K562 (cell line): ENCODE results near the gene LRRC19. TPM values are rescaled to one million over a fixed set of nuclear protein-coding genes. Genes with fewer than 3 reads are reported as not detected.

Experiments
- ATAC-seq: fragments of 200-7000 bp; cut with Tn5 transposase; 3 replicates; pipeline ENCODE4 v1.9.1; 2020; ENCODE audit warnings: moderate library complexity
- BruUV-seq: library from RNA; stranded (reverse); fragments of 400-500 nt; replicated peaks from 2 replicates; lab custom pipeline; 2021; lab: Mats Ljungman, UMichigan
- CTCF ChIA-PET: fragments of 300-600 bp; formaldehyde crosslinking; extraction: SDS; loops from one replicate; lab custom pipeline; 2021; ENCODE audit warnings: low intra/inter-chr PET ratio; lab: Yijun Ruan, JAX
- POLR2A ChIA-PET: fragments of 300-600, 350-650 bp; sonication (Branson Sonifier 250); formaldehyde crosslinking; extraction: SDS; loops from one replicate; lab custom pipeline; 2021; ENCODE audit warnings: antibody characterized with exemption, inconsistent platforms; lab: Yijun Ruan, JAX
- DNase-seq, 4 experiments: peaks; one replicate each; pipeline versions ENCODE4 v3.0.0 to v3.0.0-alpha.2; 2011 to 2018; ENCODE audit warnings: low spot score in 3 of 4, mixed read lengths in 3 of 4; ENCODE audit errors: extremely low read depth in 1 of 4
- FAIRE-seq: peaks from 2 replicates; lab custom pipeline; 2011; peaks lifted over from hg19 to GRCh38; lab: Jason Lieb, UNC
- H2AFZ ChIP-seq: 2 replicates; pipeline ENCODE4 v1.6.0; 2011; ENCODE audit warnings: low read depth, low read length, control low read depth, inconsistent platforms
- H3K27ac ChIP-seq: fragments of 200-600 bp; 3 replicates; pipeline ENCODE4 v1.8.0; 2011; ENCODE audit warnings: low read depth, mild to moderate bottlenecking, control low read depth, inconsistent platforms, low read length, moderate library complexity, mixed read lengths; ENCODE audit errors: extremely low read depth
- H3K27me3 ChIP-seq, 2 experiments: fragments of 300-600 bp in 1 of 2; 2 replicates in 1 of 2; 3 replicates in 1 of 2; pipeline versions ENCODE4 v1.6.0 to v1.8.0; 2011; ENCODE audit warnings: inconsistent platforms in 2 of 2, low read length in 2 of 2, mild to moderate bottlenecking in 1 of 2, mixed read lengths in 1 of 2, moderate library complexity in 1 of 2; ENCODE audit not compliant: control insufficient read depth in 2 of 2, insufficient read depth in 2 of 2
- H3K36me3 ChIP-seq: fragments of 300-600 bp; 3 replicates; pipeline ENCODE4 v1.8.0; 2011; ENCODE audit warnings: mild to moderate bottlenecking, low read length, inconsistent platforms; ENCODE audit not compliant: control insufficient read depth, insufficient read depth
- H3K4me1 ChIP-seq, 2 experiments: fragments of 200-600 bp in 1 of 2; replicated peaks in 1 of 2; 2 replicates in 1 of 2; 3 replicates in 1 of 2; pipeline versions ENCODE4 v1.5.1 to v1.8.0; 2011; ENCODE audit warnings: inconsistent platforms in 2 of 2, low read length in 2 of 2, mild to moderate bottlenecking in 1 of 2, mixed read lengths in 1 of 2, moderate library complexity in 1 of 2; ENCODE audit not compliant: control insufficient read depth in 2 of 2, insufficient read depth in 2 of 2
- H3K4me2 ChIP-seq: 2 replicates; pipeline ENCODE4 v1.6.1; 2011; ENCODE audit warnings: low read length, control low read depth, inconsistent platforms, mixed read lengths; ENCODE audit not compliant: insufficient read depth
- H3K4me3 ChIP-seq: fragments of 200-600 bp; sonication (generic), shearing (Covaris generic); 2 replicates; pipeline ENCODE4 v1.5.1; 2016; ENCODE audit warnings: control low read depth, inconsistent platforms
- H3K79me2 ChIP-seq: fragments of 200-600 bp; 3 replicates; pipeline ENCODE4 v1.8.0; 2011; ENCODE audit warnings: low read length, inconsistent platforms; ENCODE audit not compliant: control insufficient read depth, insufficient read depth
- H3K9ac ChIP-seq, 2 experiments: 2 replicates each; pipeline versions ENCODE4 v1.6.0 to v1.6.1; 2011; ENCODE audit warnings: low read depth in 2 of 2, low read length in 2 of 2, control low read depth in 1 of 2, inconsistent platforms in 1 of 2, mild to moderate bottlenecking in 1 of 2, mixed read lengths in 1 of 2; ENCODE audit not compliant: insufficient read depth in 1 of 2
- H3K9me1 ChIP-seq: one replicate; pipeline ENCODE4 v1.6.0; 2011; ENCODE audit warnings: inconsistent platforms, mild to moderate bottlenecking, low read length, moderate library complexity; ENCODE audit not compliant: control insufficient read depth, insufficient read depth
- H3K9me3 ChIP-seq: replicated peaks from 2 replicates; pipeline ENCODE4 v1.5.1; 2011; ENCODE audit warnings: low read depth, low read length, inconsistent platforms; ENCODE audit not compliant: control insufficient read depth, insufficient read depth
- H4K20me1 ChIP-seq: replicated peaks from 2 replicates; pipeline ENCODE4 v1.6.1; 2011; ENCODE audit warnings: low read length, inconsistent platforms, mixed read lengths; ENCODE audit not compliant: control insufficient read depth, insufficient read depth
- NR4A1 ChIP-seq, 2 experiments: fragments of 250-450 bp in 1 of 2; fragments of 450-650 bp in 1 of 2; sonication (Bioruptor Pico) in 1 of 2; IDR thresholded peaks; 2 replicates each; pipeline versions ENCODE4 v1.4.0 to v1.6.1; 2016 to 2020; ENCODE audit warnings: mild to moderate bottlenecking in 2 of 2, missing compliant biosample characterization in 1 of 2, missing genetic modification characterization in 1 of 2, moderate library complexity in 1 of 2
- ZNF584 ChIP-seq: fragments of 200-800 bp; sonication (Bioruptor generic); IDR thresholded peaks from 2 replicates; pipeline ENCODE4 v1.6.1; 2016; ENCODE audit warnings: low read depth, mild to moderate bottlenecking, missing genetic modification characterization, missing compliant biosample characterization
- WGBS: fragments of 100-300 bp; shearing (Covaris generic); methylation state at CpG from one replicate; pipeline ENCODE4 v1.1.6; 2016; ENCODE audit warnings: low coverage, mixed read lengths; ENCODE audit not compliant: insufficient coverage; ENCODE audit errors: missing lambda C conversion rate; 5-methylcytosine and 5-hydroxymethylcytosine counted together
- in situ Hi-C: fragments of 300-500 bp; cut with MboI; formaldehyde crosslinking; loops from 4 replicates; pipeline ENCODE4 v1.15.0; 2018; ENCODE audit warnings: inconsistent platforms, mixed read lengths
- intact Hi-C: fragments of 100-400 bp; cut with micrococcal nuclease; formaldehyde crosslinking; loops from 2 replicates; pipeline ENCODE4 v1.14.2; 2022
- polyA plus RNA-seq, 8 experiments: library from polyadenylated mRNA; depleted of rRNA in 4 of 8; stranded (reverse) in 5 of 8; unstranded in 3 of 8; fragments of >200 nt; fragmentation: Nextera tagmentation in 2 of 8; fragmentation: Illumina TruSeq in 1 of 8; extraction: Ambion mirVana in 2 of 8; extraction: Trizol in 1 of 8; gene quantifications; 2 replicates each; pipeline versions ENCODE4 v1.2.1 to v1.2.3, GENCODE V29; 2011 to 2014; ENCODE audit warnings: inconsistent platforms in 1 of 8, missing spikeins in 1 of 8
- total RNA-seq, 7 experiments: library from RNA; depleted of rRNA in 6 of 7; stranded (reverse); fragments of >200 nt in 6 of 7; fragmentation: Illumina TruSeq in 2 of 7; extraction: Trizol in 2 of 7; gene quantifications; 2 replicates each; pipeline versions ENCODE4 v1.2.1 to v1.2.3, GENCODE V29; 2011 to 2021; ENCODE audit warnings: low replicate concordance in 1 of 7
- TF ChIP-seq, protein P1 (sequence below): fragments of 450-650 bp; IDR thresholded peaks from 2 replicates; pipeline ENCODE4 v1.6.1; 2017; ENCODE audit warnings: antibody characterized with exemption, mild to moderate bottlenecking

The LRRC19 gene
- total and polyA plus RNA-seq, 9 of the 15 experiments (the other 6 are each of a cell fraction or from before 2014, with no cell fraction given): not detected

DNA sequence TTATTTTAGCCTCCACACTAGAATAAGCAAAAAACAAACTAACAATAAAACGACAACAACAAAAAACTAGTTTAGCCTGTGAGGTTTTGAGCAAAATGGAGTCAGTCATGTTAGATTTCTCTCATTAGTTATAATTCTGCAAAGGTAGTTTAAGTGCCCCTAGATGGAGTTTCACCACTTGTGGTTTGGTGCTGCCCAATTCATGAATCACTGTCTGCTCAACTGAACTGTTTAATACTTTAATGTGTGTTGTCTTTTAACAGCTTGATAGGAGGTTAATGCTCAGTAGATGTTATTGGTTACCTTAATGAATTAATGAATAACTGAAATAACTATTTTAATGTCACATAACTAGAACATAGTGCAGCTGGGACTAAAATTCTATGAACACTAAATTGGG lies 55.0 kb downstream of the LRRC19 start:
- POLR2A ChIA-PET: no interaction called here

More for the DNA sequence above, 55.0 kb downstream of the LRRC19 start:
- no peak for DNase-seq
- intact Hi-C loops: loop anchor here (10.0 kb wide), 1 partner anchor 56 kb away; the partner anchor contains the start of gene CAAP1
- no TSS peak for BruUV-seq
- CTCF ChIA-PET: no interaction called here
- TF ChIP-seq, protein P1, sequence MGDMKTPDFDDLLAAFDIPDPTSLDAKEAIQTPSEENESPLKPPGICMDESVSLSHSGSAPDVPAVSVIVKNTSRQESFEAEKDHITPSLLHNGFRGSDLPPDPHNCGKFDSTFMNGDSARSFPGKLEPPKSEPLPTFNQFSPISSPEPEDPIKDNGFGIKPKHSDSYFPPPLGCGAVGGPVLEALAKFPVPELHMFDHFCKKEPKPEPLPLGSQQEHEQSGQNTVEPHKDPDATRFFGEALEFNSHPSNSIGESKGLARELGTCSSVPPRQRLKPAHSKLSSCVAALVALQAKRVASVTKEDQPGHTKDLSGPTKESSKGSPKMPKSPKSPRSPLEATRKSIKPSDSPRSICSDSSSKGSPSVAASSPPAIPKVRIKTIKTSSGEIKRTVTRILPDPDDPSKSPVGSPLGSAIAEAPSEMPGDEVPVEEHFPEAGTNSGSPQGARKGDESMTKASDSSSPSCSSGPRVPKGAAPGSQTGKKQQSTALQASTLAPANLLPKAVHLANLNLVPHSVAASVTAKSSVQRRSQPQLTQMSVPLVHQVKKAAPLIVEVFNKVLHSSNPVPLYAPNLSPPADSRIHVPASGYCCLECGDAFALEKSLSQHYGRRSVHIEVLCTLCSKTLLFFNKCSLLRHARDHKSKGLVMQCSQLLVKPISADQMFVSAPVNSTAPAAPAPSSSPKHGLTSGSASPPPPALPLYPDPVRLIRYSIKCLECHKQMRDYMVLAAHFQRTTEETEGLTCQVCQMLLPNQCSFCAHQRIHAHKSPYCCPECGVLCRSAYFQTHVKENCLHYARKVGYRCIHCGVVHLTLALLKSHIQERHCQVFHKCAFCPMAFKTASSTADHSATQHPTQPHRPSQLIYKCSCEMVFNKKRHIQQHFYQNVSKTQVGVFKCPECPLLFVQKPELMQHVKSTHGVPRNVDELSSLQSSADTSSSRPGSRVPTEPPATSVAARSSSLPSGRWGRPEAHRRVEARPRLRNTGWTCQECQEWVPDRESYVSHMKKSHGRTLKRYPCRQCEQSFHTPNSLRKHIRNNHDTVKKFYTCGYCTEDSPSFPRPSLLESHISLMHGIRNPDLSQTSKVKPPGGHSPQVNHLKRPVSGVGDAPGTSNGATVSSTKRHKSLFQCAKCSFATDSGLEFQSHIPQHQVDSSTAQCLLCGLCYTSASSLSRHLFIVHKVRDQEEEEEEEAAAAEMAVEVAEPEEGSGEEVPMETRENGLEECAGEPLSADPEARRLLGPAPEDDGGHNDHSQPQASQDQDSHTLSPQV: peak; percentile 61
- TF ChIP-seq NR4A1 (CRISPR knock-in tag; IDR thresholded peaks at IDR 0.05): no peak
- 0 out of 2 replicates have a peak, but pooled peaks have one; percentile 31 for TF ChIP-seq NR4A1 (tag; IDR thresholded peaks at IDR 0.05)
- no peak for TF ChIP-seq ZNF584
- Histone ChIP-seq H3K9ac (no peak overlapping the region), H3K4me1 (no peaks in the 10 kb centered on the region; a peak in 2 of 5 replicates), H4K20me1 (no peaks in the 10 kb centered on the region), H3K4me2 (no peak overlapping the region), H3K9me3 (no peaks in the 10 kb centered on the region), H3K27me3 (no peaks in the 10 kb centered on the region), H2AFZ (no peak overlapping the region), H3K9me1 (no peaks in the 10 kb centered on the region), H3K27ac (no peak overlapping the region), H3K4me3 (no peak overlapping the region), H3K79me2 (peaks cover 15% of the 10 kb centered on the region), H3K36me3 (no peaks in the 10 kb centered on the region)
- ATAC-seq: no peak
- in situ Hi-C loops: no loop called here
- WGBS: no CpG with 5 or more reads among the region's 1 CpG
- FAIRE-seq: no peak
